ENCODE measurements around the gene TMEM60.

DNA sequence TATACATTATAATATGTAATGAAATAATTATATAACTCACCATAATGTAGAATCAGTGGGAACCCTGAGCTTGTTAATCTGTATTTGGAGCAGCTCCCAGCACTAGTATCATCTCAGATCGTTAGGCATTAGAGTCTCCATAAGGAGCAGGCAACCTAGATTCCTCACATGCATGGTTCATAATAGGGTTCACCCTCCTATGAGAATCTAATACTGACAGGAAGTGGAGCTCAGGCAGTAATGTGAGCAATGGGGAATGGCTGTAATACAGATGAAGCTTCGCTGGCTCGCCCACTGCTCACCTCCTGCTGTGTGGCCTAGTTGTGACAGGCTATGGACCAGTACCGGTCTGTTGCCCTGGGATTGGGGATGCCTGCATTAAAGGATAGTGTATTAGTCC is 52.5 kb downstream of the TMEM60 start:
- TF ChIP-seq RAD51 (IDR thresholded peaks at IDR 0.05) (no peak), NFXL1 (IDR thresholded peaks at IDR 0.05; ENCODE audit: borderline replicate concordance) (no peak), POLR2A (IDR thresholded peaks at IDR 0.05; ENCODE audit: low read depth, low read length) (no peak), NFIC (IDR thresholded peaks at IDR 0.05; ENCODE audit: low read depth, low read length) (no peak), NR2C1 (IDR thresholded peaks at IDR 0.05) (no peak), PAX5 (IDR thresholded peaks at IDR 0.05; ENCODE audit: borderline replicate concordance, low read depth, low read length) (no peak), POU2F2 (IDR thresholded peaks at IDR 0.05; ENCODE audit: borderline replicate concordance, low read depth, low read length) (no peak), EZH2 (IDR thresholded peaks at IDR 0.05; ENCODE audit: borderline replicate concordance, control insufficient read depth, low read depth, low read length) (no peak)
- TF ChIP-seq, protein P1, sequence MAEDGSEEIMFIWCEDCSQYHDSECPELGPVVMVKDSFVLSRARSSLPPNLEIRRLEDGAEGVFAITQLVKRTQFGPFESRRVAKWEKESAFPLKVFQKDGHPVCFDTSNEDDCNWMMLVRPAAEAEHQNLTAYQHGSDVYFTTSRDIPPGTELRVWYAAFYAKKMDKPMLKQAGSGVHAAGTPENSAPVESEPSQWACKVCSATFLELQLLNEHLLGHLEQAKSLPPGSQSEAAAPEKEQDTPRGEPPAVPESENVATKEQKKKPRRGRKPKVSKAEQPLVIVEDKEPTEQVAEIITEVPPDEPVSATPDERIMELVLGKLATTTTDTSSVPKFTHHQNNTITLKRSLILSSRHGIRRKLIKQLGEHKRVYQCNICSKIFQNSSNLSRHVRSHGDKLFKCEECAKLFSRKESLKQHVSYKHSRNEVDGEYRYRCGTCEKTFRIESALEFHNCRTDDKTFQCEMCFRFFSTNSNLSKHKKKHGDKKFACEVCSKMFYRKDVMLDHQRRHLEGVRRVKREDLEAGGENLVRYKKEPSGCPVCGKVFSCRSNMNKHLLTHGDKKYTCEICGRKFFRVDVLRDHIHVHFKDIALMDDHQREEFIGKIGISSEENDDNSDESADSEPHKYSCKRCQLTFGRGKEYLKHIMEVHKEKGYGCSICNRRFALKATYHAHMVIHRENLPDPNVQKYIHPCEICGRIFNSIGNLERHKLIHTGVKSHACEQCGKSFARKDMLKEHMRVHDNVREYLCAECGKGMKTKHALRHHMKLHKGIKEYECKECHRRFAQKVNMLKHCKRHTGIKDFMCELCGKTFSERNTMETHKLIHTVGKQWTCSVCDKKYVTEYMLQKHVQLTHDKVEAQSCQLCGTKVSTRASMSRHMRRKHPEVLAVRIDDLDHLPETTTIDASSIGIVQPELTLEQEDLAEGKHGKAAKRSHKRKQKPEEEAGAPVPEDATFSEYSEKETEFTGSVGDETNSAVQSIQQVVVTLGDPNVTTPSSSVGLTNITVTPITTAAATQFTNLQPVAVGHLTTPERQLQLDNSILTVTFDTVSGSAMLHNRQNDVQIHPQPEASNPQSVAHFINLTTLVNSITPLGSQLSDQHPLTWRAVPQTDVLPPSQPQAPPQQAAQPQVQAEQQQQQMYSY (CRISPR knock-in tag; IDR thresholded peaks at IDR 0.05) = no peak
